Mesodermal cell (in vitro differentiated cells): ENCODE data around the gene ENTREP3.
A peak's percentile ranks its signal among the peaks of the same experiment; 100 is the strongest.
"Not testable (repeated sequence)": the region's sequence is repeated elsewhere in the genome, so short reads cannot be mapped to it uniquely, and the experiment has no call there.

Experiments used
- H3K27ac ChIP-seq: 2 replicates; pipeline ENCODE4 v1.7.0; 2013; ENCODE audit warnings: mild to moderate bottlenecking, low read depth, low read length, moderate library complexity; ENCODE audit not compliant: severe bottlenecking
- H3K36me3 ChIP-seq: 2 replicates; pipeline ENCODE4 v1.7.1; 2013; ENCODE audit warnings: mild to moderate bottlenecking, low read length, moderate library complexity; ENCODE audit not compliant: control insufficient read depth, insufficient read depth
- H3K4me1 ChIP-seq: one replicate; pipeline ENCODE4 v1.7.1; 2013; ENCODE audit warnings: mild to moderate bottlenecking, low read length; ENCODE audit not compliant: insufficient read depth, control insufficient read depth, poor library complexity, severe bottlenecking
- H3K4me3 ChIP-seq: 2 replicates; pipeline ENCODE4 v1.7.0; 2013; ENCODE audit warnings: low read length, control low read depth, mild to moderate bottlenecking; ENCODE audit not compliant: insufficient read depth, poor library complexity, severe bottlenecking; ENCODE audit errors: extremely low read depth
- H3K9me3 ChIP-seq: 2 replicates; pipeline ENCODE4 v1.7.1; 2013; ENCODE audit warnings: mild to moderate bottlenecking, low read length, moderate library complexity; ENCODE audit not compliant: control insufficient read depth
- WGBS, 2 experiments: methylation state at CpG; one replicate each; pipeline ENCODE4 v1.1.5; 2013; ENCODE audit warnings: missing lambda C conversion rate in 2 of 2; ENCODE audit not compliant: insufficient coverage in 2 of 2; 5-methylcytosine and 5-hydroxymethylcytosine counted together

ENTREP3 gene

GRCh38 chr1:155233502-155233901 is 21.8 kb downstream of the ENTREP3 start:
- H3K36me3 ChIP-seq: peaks cover 20% of the 10 kb centered on the region
- H3K4me1 ChIP-seq, H3K4me3 ChIP-seq, H3K27ac ChIP-seq, H3K9me3 ChIP-seq: not testable (repeated sequence)
- WGBS, 2 experiments: 100% methylated on average over 1 of the region's 5 CpGs; no CpG with 5 or more reads in 1 of the 2 experiments

- not testable (repeated sequence) for H3K9me3 ChIP-seq, H3K4me1 ChIP-seq, H3K4me3 ChIP-seq, H3K27ac ChIP-seq
- H3K36me3 ChIP-seq: peaks cover 15% of the 10 kb centered on the region
- 92 to 97% methylated on average over 6 to 7 of the region's 13 CpGs for WGBS, 2 experiments
Measured at GRCh38 chr1:155232001-155232978, 23.0 kb downstream of the ENTREP3 start.

GRCh38 chr1:155231302-155231701 is 24.0 kb downstream of the ENTREP3 start:
- not testable (repeated sequence) for H3K27ac ChIP-seq, H3K9me3 ChIP-seq, H3K4me1 ChIP-seq, H3K36me3 ChIP-seq, H3K4me3 ChIP-seq
- WGBS, 2 experiments: 88% methylated on average over 2 to 3 of the region's 3 CpGs

GRCh38 chr1:155228096-155228427 is 27.2 kb downstream of the ENTREP3 start:
- Histone ChIP-seq H3K36me3 (no peaks in the 10 kb centered on the region), H3K9me3 (no peaks in the 10 kb centered on the region), H3K4me1 (peaks cover 15% of the 10 kb centered on the region), H3K27ac (peak overlapping the region; percentile 83), H3K4me3 (peak overlapping the region; percentile 74)
- 83 to 85% methylated on average over 7 to 8 of the region's 9 CpGs for WGBS, 2 experiments

- no peaks in the 10 kb centered on the region for H3K9me3 ChIP-seq
- H3K36me3 ChIP-seq: no peaks in the 10 kb centered on the region
- peak overlapping the region; percentile 74 for H3K4me3 ChIP-seq
- H3K27ac ChIP-seq: peak overlapping the region; percentile 97
- H3K4me1 ChIP-seq: peaks cover 14% of the 10 kb centered on the region
- WGBS, 2 experiments: 0 to 2% methylated on average over 23 to 26 of the region's 42 CpGs
Measured at GRCh38 chr1:155227261-155228095, 27.8 kb downstream of the ENTREP3 start.

GRCh38 chr1:155226910-155227260 is 28.4 kb downstream of the ENTREP3 start:
- Histone ChIP-seq H3K36me3 (no peaks in the 10 kb centered on the region), H3K4me1 (peaks cover 9% of the 10 kb centered on the region), H3K9me3 (no peaks in the 10 kb centered on the region), H3K27ac (peak overlapping the region; percentile 97), H3K4me3 (peak overlapping the region; percentile 74)
- 0% methylated on average over 13 to 14 of the region's 19 CpGs for whole genome bisulfite sequencing, 2 experiments

GRCh38 chr1:155226188-155226909 is 28.9 kb downstream of the ENTREP3 start:
- 0 to 1% methylated on average over 6 of the region's 7 CpGs for WGBS, 2 experiments
- no peaks in the 10 kb centered on the region for H3K36me3 ChIP-seq
- H3K9me3 ChIP-seq: no peaks in the 10 kb centered on the region
- H3K4me1 ChIP-seq: peaks cover 9% of the 10 kb centered on the region
- peak overlapping the region; percentile 74 for H3K4me3 ChIP-seq
- H3K27ac ChIP-seq: peak overlapping the region; percentile 97

- H3K27ac ChIP-seq: peak overlapping the region; percentile 97
Measured at GRCh38 chr1:155225404-155225759, 29.9 kb downstream of the ENTREP3 start.

GRCh38 chr1:155223047-155223446 is 32.2 kb downstream of the ENTREP3 start:
- Histone ChIP-seq H3K27ac (no peak overlapping the region), H3K9me3 (no peaks in the 10 kb centered on the region), H3K4me3 (no peak overlapping the region), H3K36me3 (no peaks in the 10 kb centered on the region), H3K4me1 (peaks cover 14% of the 10 kb centered on the region)
- 90 to 100% methylated on average over 1 to 5 of the region's 7 CpGs for WGBS, 2 experiments

More at GRCh38 chr1:155225404-155225759, 29.9 kb downstream of the ENTREP3 start:
- H3K4me1 ChIP-seq: peaks cover 11% of the 10 kb centered on the region
- peak overlapping the region; percentile 74 for H3K4me3 ChIP-seq
- not testable (repeated sequence) for H3K9me3 ChIP-seq, H3K36me3 ChIP-seq
- WGBS, 2 experiments: 92 to 96% methylated on average over 4 to 8 of the region's 8 CpGs

- 86 to 100% methylated on average over 5 to 9 of the region's 10 CpGs for WGBS, 2 experiments
- H3K4me1 ChIP-seq, H3K4me3 ChIP-seq, H3K36me3 ChIP-seq, H3K9me3 ChIP-seq: not testable (repeated sequence)
- peak overlapping the region; percentile 6 for H3K27ac ChIP-seq
Measured at GRCh38 chr1:155220211-155220965, 34.9 kb downstream of the ENTREP3 start.
